GM12892 (cell line): ENCODE measurements around the gene PPP1R37.

Experiments
- POLR2A ChIP-seq: IDR thresholded peaks from 2 replicates; pipeline ENCODE4 v1.6.1; 2011; ENCODE audit warnings: low read depth, low read length, control low read depth
- POLR2AphosphoS5 ChIP-seq: IDR thresholded peaks from 2 replicates; pipeline ENCODE4 v1.6.1; 2011; ENCODE audit warnings: low read depth, low read length, control low read depth
- TAF1 ChIP-seq: IDR thresholded peaks from 2 replicates; pipeline ENCODE4 v1.6.1; 2011; ENCODE audit warnings: low read depth, mild to moderate bottlenecking, control low read depth, low read length, borderline replicate concordance

DNA sequence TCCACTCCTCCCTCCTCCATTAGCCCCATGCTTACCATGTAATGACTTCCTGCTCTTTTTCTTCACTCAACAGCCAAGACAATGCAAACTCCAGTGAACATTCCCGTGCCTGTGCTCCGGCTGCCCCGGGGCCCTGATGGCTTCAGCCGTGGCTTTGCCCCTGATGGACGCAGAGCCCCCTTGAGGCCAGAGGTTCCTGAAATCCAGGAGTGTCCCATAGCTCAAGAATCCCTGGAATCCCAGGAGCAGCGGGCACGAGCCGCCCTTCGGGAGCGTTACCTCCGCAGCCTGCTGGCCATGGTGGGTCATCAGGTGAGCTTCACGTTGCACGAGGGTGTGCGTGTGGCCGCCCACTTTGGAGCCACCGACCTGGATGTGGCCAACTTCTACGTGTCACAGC is 2.9 kb upstream of the PPP1R37 start:
- TF ChIP-seq POLR2A: no peak
- no peak for TF ChIP-seq POLR2AphosphoS5
- TF ChIP-seq TAF1: no peak
